HepG2 (cell line): ENCODE measurements around the gene PLSCR3. TPM values are rescaled to one million over a fixed set of nuclear protein-coding genes. Genes with fewer than 3 reads are reported as not detected.

Experiments used
- AFF4 ChIP-seq: sonication (generic); formaldehyde crosslinking; IDR thresholded peaks from 2 replicates; pipeline ENCODE4 v1.4.0; 2020; ENCODE audit warnings: missing genetic modification reagents
- AGO2 ChIP-seq: fragments of 200-400 bp; formaldehyde crosslinking; optimal IDR thresholded peaks from 2 replicates; pipeline ENCODE3; 2017; ENCODE audit warnings: mild to moderate bottlenecking, low read depth, low read length, moderate library complexity
- CHD4 ChIP-seq: fragments of 200-600 bp; sonication (generic); IDR thresholded peaks from 2 replicates; pipeline ENCODE4 v1.7.0; 2017; ENCODE audit warnings: mild to moderate bottlenecking, low read length, borderline replicate concordance
- ETV5 ChIP-seq: IDR thresholded peaks from 2 replicates; pipeline ENCODE4 v1.6.1; 2018; ENCODE audit warnings: missing biosample characterization, missing genetic modification reagents, inconsistent platforms, borderline replicate concordance
- FOXK1 ChIP-seq: sonication (generic); formaldehyde crosslinking; IDR thresholded peaks from 2 replicates; pipeline ENCODE4 v1.4.0; 2020; ENCODE audit warnings: low read depth, missing genetic modification reagents, borderline replicate concordance
- FOXK2 ChIP-seq: fragments of 450-650 bp; IDR thresholded peaks from 2 replicates; pipeline ENCODE4 v1.6.1; 2016
- HNRNPH1 ChIP-seq: fragments of 200-400 bp; formaldehyde crosslinking; optimal IDR thresholded peaks from 2 replicates; pipeline ENCODE3; 2017; ENCODE audit warnings: mild to moderate bottlenecking, low read depth, low read length
- MAFF ChIP-seq: IDR thresholded peaks from 2 replicates; pipeline ENCODE4 v1.6.1; 2011; ENCODE audit warnings: low read depth, low read length, improper control_type of control experiment
- MIER3 ChIP-seq: IDR thresholded peaks from 2 replicates; pipeline ENCODE4 v1.6.1; 2016; ENCODE audit warnings: missing compliant biosample characterization, borderline replicate concordance
- RFX1 ChIP-seq: fragments of 450-650 bp; IDR thresholded peaks from 2 replicates; pipeline ENCODE4 v1.6.1; 2017
- ZNF263 ChIP-seq: sonication (generic); formaldehyde crosslinking; IDR thresholded peaks from 2 replicates; pipeline ENCODE4 v1.4.0; 2020; ENCODE audit warnings: missing genetic modification reagents
- polyA plus RNA-seq, 8 experiments: library from polyadenylated mRNA; depleted of rRNA in 3 of 8; stranded (reverse) in 7 of 8; unstranded in 1 of 8; fragments of >200 nt; fragmentation: Illumina TruSeq in 4 of 8; extraction: Trizol in 4 of 8; gene quantifications; 2 replicates each; pipeline versions ENCODE4 v1.2.1 to v1.2.3, GENCODE V29; 2011 to 2016; ENCODE audit warnings: low read depth in 4 of 8, missing spikeins in 1 of 8, mixed read lengths in 1 of 8; ENCODE audit not compliant: insufficient read depth in 1 of 8
- total RNA-seq, 5 experiments: library from RNA; depleted of rRNA; stranded (reverse); fragments of >200 nt; fragmentation: Illumina TruSeq; extraction: Trizol; gene quantifications; 2 replicates each; pipeline ENCODE4 v1.2.3, GENCODE V29; 2016; ENCODE audit warnings: low read depth in 1 of 5
- TF ChIP-seq, protein P1 (sequence below): sonication (generic); formaldehyde crosslinking; IDR thresholded peaks from 2 replicates; pipeline ENCODE4 v1.4.0; 2020; ENCODE audit warnings: missing genetic modification reagents
- TF ChIP-seq, protein P2 (sequence below): sonication (generic); formaldehyde crosslinking; IDR thresholded peaks from 2 replicates; pipeline ENCODE4 v1.5.1; 2020; ENCODE audit warnings: missing genetic modification reagents, mild to moderate bottlenecking, borderline replicate concordance
- TF ChIP-seq, protein P3 (sequence below): sonication (generic); formaldehyde crosslinking; IDR thresholded peaks from 2 replicates; pipeline ENCODE4 v1.8.1; 2023; ENCODE audit warnings: mild to moderate bottlenecking, missing genetic modification reagents, borderline replicate concordance
- TF ChIP-seq, protein P4 (sequence below): sonication (generic); formaldehyde crosslinking; IDR thresholded peaks from 2 replicates; pipeline ENCODE4 v1.5.0; 2020; ENCODE audit warnings: missing genetic modification reagents

The PLSCR3 gene
- total and polyA plus RNA-seq, 2 of the 13 experiments (the other 11 are each of a cell fraction or from before 2014, with no cell fraction given): 5.6 to 6.2 TPM

- TF ChIP-seq, protein P1, sequence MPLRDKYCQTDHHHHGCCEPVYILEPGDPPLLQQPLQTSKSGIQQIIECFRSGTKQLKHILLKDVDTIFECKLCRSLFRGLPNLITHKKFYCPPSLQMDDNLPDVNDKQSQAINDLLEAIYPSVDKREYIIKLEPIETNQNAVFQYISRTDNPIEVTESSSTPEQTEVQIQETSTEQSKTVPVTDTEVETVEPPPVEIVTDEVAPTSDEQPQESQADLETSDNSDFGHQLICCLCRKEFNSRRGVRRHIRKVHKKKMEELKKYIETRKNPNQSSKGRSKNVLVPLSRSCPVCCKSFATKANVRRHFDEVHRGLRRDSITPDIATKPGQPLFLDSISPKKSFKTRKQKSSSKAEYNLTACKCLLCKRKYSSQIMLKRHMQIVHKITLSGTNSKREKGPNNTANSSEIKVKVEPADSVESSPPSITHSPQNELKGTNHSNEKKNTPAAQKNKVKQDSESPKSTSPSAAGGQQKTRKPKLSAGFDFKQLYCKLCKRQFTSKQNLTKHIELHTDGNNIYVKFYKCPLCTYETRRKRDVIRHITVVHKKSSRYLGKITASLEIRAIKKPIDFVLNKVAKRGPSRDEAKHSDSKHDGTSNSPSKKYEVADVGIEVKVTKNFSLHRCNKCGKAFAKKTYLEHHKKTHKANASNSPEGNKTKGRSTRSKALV (CRISPR knock-in tag): 0 out of 2 replicates have a peak, but pooled peaks have one; percentile 18
- peak; percentile 65 for TF ChIP-seq AGO2
- TF ChIP-seq RFX1: no peak
- TF ChIP-seq, protein P2, sequence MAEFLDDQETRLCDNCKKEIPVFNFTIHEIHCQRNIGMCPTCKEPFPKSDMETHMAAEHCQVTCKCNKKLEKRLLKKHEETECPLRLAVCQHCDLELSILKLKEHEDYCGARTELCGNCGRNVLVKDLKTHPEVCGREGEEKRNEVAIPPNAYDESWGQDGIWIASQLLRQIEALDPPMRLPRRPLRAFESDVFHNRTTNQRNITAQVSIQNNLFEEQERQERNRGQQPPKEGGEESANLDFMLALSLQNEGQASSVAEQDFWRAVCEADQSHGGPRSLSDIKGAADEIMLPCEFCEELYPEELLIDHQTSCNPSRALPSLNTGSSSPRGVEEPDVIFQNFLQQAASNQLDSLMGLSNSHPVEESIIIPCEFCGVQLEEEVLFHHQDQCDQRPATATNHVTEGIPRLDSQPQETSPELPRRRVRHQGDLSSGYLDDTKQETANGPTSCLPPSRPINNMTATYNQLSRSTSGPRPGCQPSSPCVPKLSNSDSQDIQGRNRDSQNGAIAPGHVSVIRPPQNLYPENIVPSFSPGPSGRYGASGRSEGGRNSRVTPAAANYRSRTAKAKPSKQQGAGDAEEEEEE (CRISPR knock-in tag): no peak
- TF ChIP-seq ZNF263 (CRISPR knock-in tag): no peak
- no peak for TF ChIP-seq MAFF
- TF ChIP-seq, protein P3, sequence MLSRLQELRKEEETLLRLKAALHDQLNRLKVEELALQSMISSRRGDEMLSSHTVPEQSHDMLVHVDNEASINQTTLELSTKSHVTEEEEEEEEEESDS (CRISPR knock-in tag): no peak
- TF ChIP-seq MIER3 (CRISPR knock-in tag): no peak
- TF ChIP-seq CHD4: no peak
- TF ChIP-seq, protein P4, sequence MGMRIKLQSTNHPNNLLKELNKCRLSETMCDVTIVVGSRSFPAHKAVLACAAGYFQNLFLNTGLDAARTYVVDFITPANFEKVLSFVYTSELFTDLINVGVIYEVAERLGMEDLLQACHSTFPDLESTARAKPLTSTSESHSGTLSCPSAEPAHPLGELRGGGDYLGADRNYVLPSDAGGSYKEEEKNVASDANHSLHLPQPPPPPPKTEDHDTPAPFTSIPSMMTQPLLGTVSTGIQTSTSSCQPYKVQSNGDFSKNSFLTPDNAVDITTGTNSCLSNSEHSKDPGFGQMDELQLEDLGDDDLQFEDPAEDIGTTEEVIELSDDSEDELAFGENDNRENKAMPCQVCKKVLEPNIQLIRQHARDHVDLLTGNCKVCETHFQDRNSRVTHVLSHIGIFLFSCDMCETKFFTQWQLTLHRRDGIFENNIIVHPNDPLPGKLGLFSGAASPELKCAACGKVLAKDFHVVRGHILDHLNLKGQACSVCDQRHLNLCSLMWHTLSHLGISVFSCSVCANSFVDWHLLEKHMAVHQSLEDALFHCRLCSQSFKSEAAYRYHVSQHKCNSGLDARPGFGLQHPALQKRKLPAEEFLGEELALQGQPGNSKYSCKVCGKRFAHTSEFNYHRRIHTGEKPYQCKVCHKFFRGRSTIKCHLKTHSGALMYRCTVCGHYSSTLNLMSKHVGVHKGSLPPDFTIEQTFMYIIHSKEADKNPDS (CRISPR knock-in tag): peak; percentile 79; the same call in 1 of the 2 replicates
- no peak for TF ChIP-seq AFF4
- TF ChIP-seq FOXK2: no peak
- TF ChIP-seq HNRNPH1: no peak
- no peak for TF ChIP-seq FOXK1 (CRISPR knock-in tag)
- TF ChIP-seq ETV5 (CRISPR knock-in tag): peak; percentile 40; the same call in 1 of the 2 replicates
Observed at GRCh38 chr17:7380855-7381683, 13.3 kb downstream of the PLSCR3 start, which contains the start of gene TNK1 (continued).
